NT2/D1 (cell line): ENCODE data around the gene CLCNKB.

Experiments
- SUZ12 ChIP-seq: IDR thresholded peaks from 2 replicates; pipeline ENCODE4 v1.6.1; 2011; ENCODE audit not compliant: insufficient read length, insufficient read depth; ENCODE audit errors: extremely low read depth
- YY1 ChIP-seq: IDR thresholded peaks from 2 replicates; pipeline ENCODE4 v1.6.1; 2011; ENCODE audit not compliant: insufficient read length, insufficient read depth
- ZNF274 ChIP-seq: IDR thresholded peaks from 2 replicates; pipeline ENCODE4 v1.6.1; 2011; ENCODE audit warnings: mild to moderate bottlenecking, low read depth, low read length

GRCh38 chr1:16017461-16018303 is 25.9 kb upstream of the CLCNKB start, which contains the start of gene HSPB7:
- TF ChIP-seq SUZ12 = no peak
- no peak for TF ChIP-seq YY1
- TF ChIP-seq ZNF274 = no peak
